Caco-2 (cell line): Measurements from ENCODE around the gene MUC2. TPM values are rescaled to one million over a fixed set of nuclear protein-coding genes. Genes with fewer than 3 reads are reported as not detected.

Experiments used
- BruUV-seq: library from RNA; stranded (reverse); fragments of 400-500 nt; replicated peaks from 2 replicates; lab custom pipeline; 2021; lab: Mats Ljungman, UMichigan
- CTCF ChIA-PET: fragments of 300-600 bp; sonication (Branson Sonifier 250); formaldehyde crosslinking; loops from one replicate; lab custom pipeline; 2022; ENCODE audit warnings: antibody characterized with exemption; lab: Charles Lee
- POLR2A ChIA-PET: fragments of 300-600 bp; sonication (Branson Sonifier 250); formaldehyde crosslinking; loops from one replicate; lab custom pipeline; 2022; ENCODE audit warnings: antibody characterized with exemption; lab: Charles Lee
- DNase-seq, 2 experiments: peaks; one replicate each; pipeline versions ENCODE4 v3.0.0 to v3.0.0-alpha.2; 2020 to 2022
- H3K27me3 ChIP-seq: replicated peaks from 2 replicates; pipeline ENCODE4 v1.6.0; 2011; ENCODE audit warnings: low read length; ENCODE audit not compliant: control insufficient read depth, insufficient read depth
- H3K36me3 ChIP-seq: 2 replicates; pipeline ENCODE4 v1.5.1; 2011; ENCODE audit warnings: low read length; ENCODE audit not compliant: control insufficient read depth, insufficient read depth
- H3K4me1 ChIP-seq: fragments of 250-450 bp; sonication (Bioruptor Pico); 2 replicates; pipeline ENCODE4 v1.5.1; 2020; ENCODE audit warnings: mild to moderate bottlenecking
- H3K4me3 ChIP-seq: 2 replicates; pipeline ENCODE4 v1.5.1; 2011; ENCODE audit warnings: low read depth, mild to moderate bottlenecking, control low read depth, low read length
- H3K9me3 ChIP-seq: fragments of 250-450 bp; sonication (Bioruptor Pico); 2 replicates; pipeline ENCODE4 v1.5.1; 2020; ENCODE audit warnings: mild to moderate bottlenecking, moderate library complexity
- H3K27ac Mint-ChIP-seq: one replicate; pipeline ENCODE4 v1.8.0; 2022; ENCODE audit warnings: mixed read lengths; ENCODE audit not compliant: unreplicated experiment
- H3K27me3 Mint-ChIP-seq: one replicate; pipeline ENCODE4 v1.8.0; 2022; ENCODE audit warnings: mixed read lengths; ENCODE audit not compliant: insufficient read depth, unreplicated experiment
- H3K36me3 Mint-ChIP-seq: one replicate; pipeline ENCODE4 v1.8.0; 2022; ENCODE audit warnings: mild to moderate bottlenecking, mixed read lengths; ENCODE audit not compliant: insufficient read depth, unreplicated experiment
- H3K4me1 Mint-ChIP-seq: one replicate; pipeline ENCODE4 v1.8.0; 2022; ENCODE audit warnings: low read depth, mixed read lengths; ENCODE audit not compliant: unreplicated experiment
- H3K4me3 Mint-ChIP-seq: one replicate; pipeline ENCODE4 v1.8.0; 2022; ENCODE audit warnings: mild to moderate bottlenecking, moderate library complexity, mixed read lengths; ENCODE audit not compliant: unreplicated experiment
- H3K9me3 Mint-ChIP-seq: one replicate; pipeline ENCODE4 v1.8.0; 2022; ENCODE audit warnings: mixed read lengths; ENCODE audit not compliant: unreplicated experiment
- intact Hi-C: fragments of 100-400 bp; cut with micrococcal nuclease; formaldehyde crosslinking; loops from one replicate; pipeline ENCODE4 v1.10.0; 2022; ENCODE audit not compliant: unreplicated experiment
- total RNA-seq: library from RNA; stranded (reverse); gene quantifications from 2 replicates; pipeline ENCODE4 v1.2.3, GENCODE V29; 2022
- TF ChIP-seq, protein P1 (sequence below), 2 experiments: fragments of 200-600 bp in 1 of 2; IDR thresholded peaks; 1 replicate in 1 of 2; 2 replicates in 1 of 2; pipeline versions ENCODE4 v1.5.1 to v1.8.0; 2011 to 2022; ENCODE audit warnings: antibody characterized with exemption in 1 of 2, control low read depth in 1 of 2, inconsistent platforms in 1 of 2, low read depth in 1 of 2, low read length in 1 of 2, mild to moderate bottlenecking in 1 of 2, moderate library complexity in 1 of 2; ENCODE audit not compliant: insufficient read depth in 1 of 2, severe bottlenecking in 1 of 2, unreplicated experiment in 1 of 2

MUC2 gene
- total RNA-seq, 1 experiment from 2014 or later: 0.05 TPM

DNA sequence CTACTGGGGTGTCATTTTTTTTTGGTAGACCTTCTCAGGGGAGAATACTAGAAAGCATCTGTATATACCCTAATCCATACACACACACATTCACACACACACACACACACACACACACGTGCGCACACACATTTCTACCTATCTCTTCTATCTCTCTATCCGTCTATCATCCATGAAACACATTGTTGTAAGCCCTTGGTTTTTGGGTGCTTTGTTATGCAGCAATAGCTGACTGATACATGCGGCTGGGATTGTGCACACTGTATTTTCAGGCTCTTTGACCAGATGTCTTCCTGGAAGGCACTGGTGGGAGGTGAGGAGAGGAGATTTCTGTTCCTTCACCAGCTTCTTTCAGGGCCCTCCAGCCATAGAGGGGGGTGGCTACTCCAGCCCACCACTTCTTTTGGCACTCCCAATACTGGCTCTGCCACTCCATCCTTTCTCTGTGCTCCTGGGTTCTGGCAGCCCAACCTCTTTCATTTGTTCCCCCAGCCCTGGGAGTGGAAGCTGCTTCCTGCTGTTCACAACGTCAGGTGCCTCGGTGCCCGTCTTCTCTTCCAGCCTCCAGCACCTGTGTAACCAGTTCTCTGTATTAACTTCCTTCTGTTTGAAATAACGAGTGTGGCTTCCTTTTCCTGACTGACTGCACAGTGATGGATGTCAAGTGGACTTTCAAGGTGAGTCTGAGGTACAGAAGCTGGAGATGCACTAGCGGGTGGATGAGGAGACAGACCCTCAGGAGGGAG, 12.4 kb upstream of the MUC2 start:
- H3K9me3 Mint-ChIP-seq: peaks cover 11% of the 10 kb centered on the region
- ChIA-PET POLR2A (no interaction called here), CTCF (no interaction called here)
- Histone ChIP-seq H3K27me3 (no peaks in the 10 kb centered on the region), H3K4me1 (no peaks in the 10 kb centered on the region), H3K4me3 (no peak overlapping the region), H3K9me3 (peaks cover 10% of the 10 kb centered on the region), H3K36me3 (no peaks in the 10 kb centered on the region)
- no TSS peak for BruUV-seq
- peaks cover 5% of the 10 kb centered on the region for H3K27me3 Mint-ChIP-seq
- no peaks in the 10 kb centered on the region for H3K4me1 Mint-ChIP-seq
- intact Hi-C loops: no loop called here
- no peak overlapping the region for H3K27ac Mint-ChIP-seq
- no peak for DNase-seq
- TF ChIP-seq, protein P1, sequence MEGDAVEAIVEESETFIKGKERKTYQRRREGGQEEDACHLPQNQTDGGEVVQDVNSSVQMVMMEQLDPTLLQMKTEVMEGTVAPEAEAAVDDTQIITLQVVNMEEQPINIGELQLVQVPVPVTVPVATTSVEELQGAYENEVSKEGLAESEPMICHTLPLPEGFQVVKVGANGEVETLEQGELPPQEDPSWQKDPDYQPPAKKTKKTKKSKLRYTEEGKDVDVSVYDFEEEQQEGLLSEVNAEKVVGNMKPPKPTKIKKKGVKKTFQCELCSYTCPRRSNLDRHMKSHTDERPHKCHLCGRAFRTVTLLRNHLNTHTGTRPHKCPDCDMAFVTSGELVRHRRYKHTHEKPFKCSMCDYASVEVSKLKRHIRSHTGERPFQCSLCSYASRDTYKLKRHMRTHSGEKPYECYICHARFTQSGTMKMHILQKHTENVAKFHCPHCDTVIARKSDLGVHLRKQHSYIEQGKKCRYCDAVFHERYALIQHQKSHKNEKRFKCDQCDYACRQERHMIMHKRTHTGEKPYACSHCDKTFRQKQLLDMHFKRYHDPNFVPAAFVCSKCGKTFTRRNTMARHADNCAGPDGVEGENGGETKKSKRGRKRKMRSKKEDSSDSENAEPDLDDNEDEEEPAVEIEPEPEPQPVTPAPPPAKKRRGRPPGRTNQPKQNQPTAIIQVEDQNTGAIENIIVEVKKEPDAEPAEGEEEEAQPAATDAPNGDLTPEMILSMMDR (IDR thresholded peaks at IDR 0.05; ENCODE audit: insufficient read depth in 1 of 2, low read depth in 1 of 2, low read length in 1 of 2, severe bottlenecking in 1 of 2, unreplicated experiment in 1 of 2): no peak
- no peak overlapping the region for H3K4me3 Mint-ChIP-seq
- H3K36me3 Mint-ChIP-seq: no peaks in the 10 kb centered on the region

GRCh38 chr11:1064167-1064566, 10.5 kb upstream of the MUC2 start:
- intact Hi-C loops: no loop called here
- H3K4me3 Mint-ChIP-seq: no peak overlapping the region
- H3K9me3 Mint-ChIP-seq: peaks cover 11% of the 10 kb centered on the region
- no peaks in the 10 kb centered on the region for H3K36me3 Mint-ChIP-seq
- Histone ChIP-seq H3K4me1 (no peaks in the 10 kb centered on the region), H3K36me3 (no peaks in the 10 kb centered on the region), H3K27me3 (no peaks in the 10 kb centered on the region), H3K9me3 (peaks cover 10% of the 10 kb centered on the region), H3K4me3 (no peak overlapping the region)
- no peak for DNase-seq
- no peaks in the 10 kb centered on the region for H3K4me1 Mint-ChIP-seq
- peaks cover 7% of the 10 kb centered on the region for H3K27me3 Mint-ChIP-seq
- TF ChIP-seq, protein P1 (IDR thresholded peaks at IDR 0.05; ENCODE audit: insufficient read depth in 1 of 2, low read depth in 1 of 2, low read length in 1 of 2, severe bottlenecking in 1 of 2, unreplicated experiment in 1 of 2): no peak
- no TSS peak for BruUV-seq
- POLR2A ChIA-PET: no interaction called here
- CTCF ChIA-PET: no interaction called here
- H3K27ac Mint-ChIP-seq: no peak overlapping the region

- no peaks in the 10 kb centered on the region for H3K36me3 ChIP-seq
- no peaks in the 10 kb centered on the region for H3K9me3 ChIP-seq
- DNase-seq: no peak
- H3K4me3 Mint-ChIP-seq: no peak overlapping the region
- BruUV-seq: no TSS peak
- no peak overlapping the region for H3K27ac Mint-ChIP-seq
- CTCF ChIA-PET: no interaction called here
- POLR2A ChIA-PET: no interaction called here
- H3K4me1 ChIP-seq: no peaks in the 10 kb centered on the region
- no peaks in the 10 kb centered on the region for H3K27me3 ChIP-seq
- H3K4me1 Mint-ChIP-seq: no peaks in the 10 kb centered on the region
- H3K4me3 ChIP-seq: no peak overlapping the region
- H3K9me3 Mint-ChIP-seq: peaks cover 14% of the 10 kb centered on the region
- intact Hi-C loops: no loop called here
- peaks cover 5% of the 10 kb centered on the region for H3K27me3 Mint-ChIP-seq
- TF ChIP-seq, protein P1 (IDR thresholded peaks at IDR 0.05; ENCODE audit: insufficient read depth in 1 of 2, low read depth in 1 of 2, low read length in 1 of 2, severe bottlenecking in 1 of 2, unreplicated experiment in 1 of 2): no peak
- H3K36me3 Mint-ChIP-seq: no peaks in the 10 kb centered on the region
These were observed 6.7 kb upstream of the MUC2 start for GRCh38 chr11:1067812-1068496.
